NB4 (cell line): ENCODE data around the gene LSAMP.

ENCODE experiments used
- POLR2A ChIP-seq: IDR thresholded peaks from 2 replicates; pipeline ENCODE4 v1.6.1; 2011; ENCODE audit warnings: mild to moderate bottlenecking; ENCODE audit not compliant: insufficient read length; ENCODE audit errors: extremely low read depth
- TF ChIP-seq, protein P1 (sequence below): IDR thresholded peaks from one replicate; pipeline ENCODE4 v1.5.1; 2012; ENCODE audit warnings: low read depth, low read length

- TF ChIP-seq, protein P1, sequence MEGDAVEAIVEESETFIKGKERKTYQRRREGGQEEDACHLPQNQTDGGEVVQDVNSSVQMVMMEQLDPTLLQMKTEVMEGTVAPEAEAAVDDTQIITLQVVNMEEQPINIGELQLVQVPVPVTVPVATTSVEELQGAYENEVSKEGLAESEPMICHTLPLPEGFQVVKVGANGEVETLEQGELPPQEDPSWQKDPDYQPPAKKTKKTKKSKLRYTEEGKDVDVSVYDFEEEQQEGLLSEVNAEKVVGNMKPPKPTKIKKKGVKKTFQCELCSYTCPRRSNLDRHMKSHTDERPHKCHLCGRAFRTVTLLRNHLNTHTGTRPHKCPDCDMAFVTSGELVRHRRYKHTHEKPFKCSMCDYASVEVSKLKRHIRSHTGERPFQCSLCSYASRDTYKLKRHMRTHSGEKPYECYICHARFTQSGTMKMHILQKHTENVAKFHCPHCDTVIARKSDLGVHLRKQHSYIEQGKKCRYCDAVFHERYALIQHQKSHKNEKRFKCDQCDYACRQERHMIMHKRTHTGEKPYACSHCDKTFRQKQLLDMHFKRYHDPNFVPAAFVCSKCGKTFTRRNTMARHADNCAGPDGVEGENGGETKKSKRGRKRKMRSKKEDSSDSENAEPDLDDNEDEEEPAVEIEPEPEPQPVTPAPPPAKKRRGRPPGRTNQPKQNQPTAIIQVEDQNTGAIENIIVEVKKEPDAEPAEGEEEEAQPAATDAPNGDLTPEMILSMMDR = no peak
- no peak for TF ChIP-seq POLR2A
Measured at GRCh38 chr3:116476691-116477090, 31.4 kb upstream of the LSAMP start.
